HS-5 (cell line): ENCODE results near the gene UBE3B.

Source experiments
- DNase-seq: peaks from one replicate; pipeline ENCODE4 v3.0.0-alpha.2; 2012; ENCODE audit warnings: low read depth

Gene UBE3B

GRCh38 chr12:109532721-109533486 is 55.5 kb downstream of the UBE3B start:
- no peak for DNase-seq

GRCh38 chr12:109533487-109533740 is 56.0 kb downstream of the UBE3B start:
- DNase-seq, result no peak

- DNase-seq, result no peak
Measured at GRCh38 chr12:109534456-109534855, 57.0 kb downstream of the UBE3B start.

- no peak for DNase-seq
Measured at GRCh38 chr12:109535231-109535862, 57.9 kb downstream of the UBE3B start.

- no peak for DNase-seq
Measured at GRCh38 chr12:109535863-109536250, 58.4 kb downstream of the UBE3B start.

- DNase-seq, result no peak
Measured at GRCh38 chr12:109537136-109537535, 59.7 kb downstream of the UBE3B start.

- no peak for DNase-seq
Measured at GRCh38 chr12:109538191-109538863, 60.9 kb downstream of the UBE3B start.

GRCh38 chr12:109539508-109539907 is 62.1 kb downstream of the UBE3B start:
- DNase-seq, result no peak

GRCh38 chr12:109540526-109541412 is 63.3 kb downstream of the UBE3B start:
- no peak for DNase-seq

- DNase-seq, result no peak
Measured at GRCh38 chr12:109541413-109541726, 63.9 kb downstream of the UBE3B start.

- DNase-seq, result no peak
Measured at GRCh38 chr12:109542014-109542413, 64.6 kb downstream of the UBE3B start.

- no peak for DNase-seq
Measured at GRCh38 chr12:109542876-109543275, 65.4 kb downstream of the UBE3B start.

GRCh38 chr12:109544955-109545531 is 67.6 kb downstream of the UBE3B start:
- DNase-seq, result no peak

- DNase-seq, result no peak
Measured at GRCh38 chr12:109545826-109546225, 68.4 kb downstream of the UBE3B start.

- no peak for DNase-seq
Measured at GRCh38 chr12:109547286-109547685, 69.9 kb downstream of the UBE3B start.

- no peak for DNase-seq
Measured at GRCh38 chr12:109548258-109548657, 70.8 kb downstream of the UBE3B start.

GRCh38 chr12:109549613-109550270 is 72.3 kb downstream of the UBE3B start:
- DNase-seq, result no peak

GRCh38 chr12:109550281-109550680 is 72.8 kb downstream of the UBE3B start:
- no peak for DNase-seq

GRCh38 chr12:109551108-109551507 is 73.7 kb downstream of the UBE3B start:
- no peak for DNase-seq

- DNase-seq, result no peak
Measured at GRCh38 chr12:109552971-109553370, 75.5 kb downstream of the UBE3B start.

GRCh38 chr12:109553483-109553882 is 76.0 kb downstream of the UBE3B start:
- DNase-seq, result no peak
